Left ventricle myocardium inferior (tissue), 1 donor: ENCODE data around the gene ZNF425. TPM values are rescaled to one million over a fixed set of nuclear protein-coding genes. Genes with fewer than 3 reads are reported as not detected.
A peak's percentile ranks its signal among the peaks of the same experiment; 100 is the strongest.

Experiments used
- DNase-seq: peaks from one replicate; pipeline ENCODE4 v3.0.0-alpha.2; 2020
- H3K27ac ChIP-seq: fragments of 200-600 bp; replicated peaks from 2 replicates; pipeline ENCODE4 v1.8.0; 2021
- H3K27me3 ChIP-seq: fragments of 200-600 bp; 2 replicates; pipeline ENCODE4 v1.8.0; 2021; ENCODE audit warnings: low read depth
- H3K36me3 ChIP-seq: fragments of 200-600 bp; 2 replicates; pipeline ENCODE4 v1.8.0; 2021
- H3K4me1 ChIP-seq: fragments of 200-600 bp; 2 replicates; pipeline ENCODE4 v1.8.0; 2021
- H3K4me3 ChIP-seq: fragments of 200-600 bp; 2 replicates; pipeline ENCODE4 v1.8.0; 2021; ENCODE audit warnings: mild to moderate bottlenecking, moderate library complexity
- H3K9me3 ChIP-seq: fragments of 200-600 bp; replicated peaks from 2 replicates; pipeline ENCODE4 v1.8.0; 2021
- intact Hi-C: fragments of 100-400 bp; cut with micrococcal nuclease; formaldehyde crosslinking; loops from one replicate; pipeline ENCODE4 v1.11.0; 2022
- total RNA-seq: library from RNA; stranded (reverse); fragmentation: NEBNext Ultra II Directional; extraction: Animal tissue kit (Norgen Biotek cat#: 25700); gene quantifications from one replicate; pipeline ENCODE4 v1.2.1, GENCODE V29; 2021
- TF ChIP-seq, protein P1 (sequence below): fragments of 200-600 bp; IDR thresholded peaks from 2 replicates; pipeline ENCODE4 v1.8.0; 2021; ENCODE audit warnings: antibody characterized with exemption, mild to moderate bottlenecking, borderline replicate concordance
- donor health status: DM: no; HTN: yes; CAD: no; lungs with severe emphysema.

Gene ZNF425
- total RNA-seq, 1 donor from 2014 or later, result 0.58 TPM

GRCh38 chr7:149153346-149153745, 27.2 kb upstream of the ZNF425 start:
- H3K9me3 ChIP-seq, result no peaks in the 10 kb centered on the region
- no peak for DNase-seq
- H3K27ac ChIP-seq, result no peak overlapping the region
- H3K4me3 ChIP-seq, result no peak overlapping the region
- H3K36me3 ChIP-seq, result peaks cover 25% of the 10 kb centered on the region
- peaks cover 21% of the 10 kb centered on the region for H3K4me1 ChIP-seq
- intact Hi-C loops, result no loop called here
- TF ChIP-seq, protein P1, sequence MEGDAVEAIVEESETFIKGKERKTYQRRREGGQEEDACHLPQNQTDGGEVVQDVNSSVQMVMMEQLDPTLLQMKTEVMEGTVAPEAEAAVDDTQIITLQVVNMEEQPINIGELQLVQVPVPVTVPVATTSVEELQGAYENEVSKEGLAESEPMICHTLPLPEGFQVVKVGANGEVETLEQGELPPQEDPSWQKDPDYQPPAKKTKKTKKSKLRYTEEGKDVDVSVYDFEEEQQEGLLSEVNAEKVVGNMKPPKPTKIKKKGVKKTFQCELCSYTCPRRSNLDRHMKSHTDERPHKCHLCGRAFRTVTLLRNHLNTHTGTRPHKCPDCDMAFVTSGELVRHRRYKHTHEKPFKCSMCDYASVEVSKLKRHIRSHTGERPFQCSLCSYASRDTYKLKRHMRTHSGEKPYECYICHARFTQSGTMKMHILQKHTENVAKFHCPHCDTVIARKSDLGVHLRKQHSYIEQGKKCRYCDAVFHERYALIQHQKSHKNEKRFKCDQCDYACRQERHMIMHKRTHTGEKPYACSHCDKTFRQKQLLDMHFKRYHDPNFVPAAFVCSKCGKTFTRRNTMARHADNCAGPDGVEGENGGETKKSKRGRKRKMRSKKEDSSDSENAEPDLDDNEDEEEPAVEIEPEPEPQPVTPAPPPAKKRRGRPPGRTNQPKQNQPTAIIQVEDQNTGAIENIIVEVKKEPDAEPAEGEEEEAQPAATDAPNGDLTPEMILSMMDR, result no peak
- H3K27me3 ChIP-seq, result no peaks in the 10 kb centered on the region

DNA sequence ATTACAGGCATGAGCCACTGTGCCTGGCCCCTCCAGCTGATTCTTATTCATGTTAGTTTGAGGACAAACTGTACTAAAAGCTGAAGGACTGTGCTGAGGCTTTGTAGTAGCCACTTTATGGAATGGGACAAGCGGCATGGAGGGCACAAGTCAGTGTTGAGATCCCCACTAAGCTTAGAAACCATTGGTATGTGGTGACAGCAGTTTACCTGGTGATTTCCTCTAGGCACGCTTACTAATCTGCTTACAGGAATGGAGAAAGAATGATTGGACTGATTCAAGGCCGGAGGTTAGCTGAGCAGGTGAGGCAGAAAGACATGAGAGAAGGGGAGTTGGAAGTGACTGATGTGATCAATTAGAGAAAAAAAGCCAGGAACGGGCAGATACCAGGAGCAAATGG, 24.9 kb upstream of the ZNF425 start:
- H3K27me3 ChIP-seq, result no peaks in the 10 kb centered on the region
- H3K9me3 ChIP-seq, result no peaks in the 10 kb centered on the region
- H3K4me1 ChIP-seq, result peaks cover 39% of the 10 kb centered on the region
- intact Hi-C loops, result no loop called here
- H3K27ac ChIP-seq, result no peak overlapping the region
- H3K36me3 ChIP-seq, result peaks cover 23% of the 10 kb centered on the region
- TF ChIP-seq, protein P1, result no peak
- no peak overlapping the region for H3K4me3 ChIP-seq
- DNase-seq, result no peak

GRCh38 chr7:149147752-149148653, 21.9 kb upstream of the ZNF425 start:
- TF ChIP-seq, protein P1, result no peak
- H3K27ac ChIP-seq, result peak overlapping the region; percentile 94
- H3K4me3 ChIP-seq, result peak overlapping the region; percentile 84
- intact Hi-C loops, result no loop called here
- H3K9me3 ChIP-seq, result no peaks in the 10 kb centered on the region
- peak; percentile 57 for DNase-seq
- H3K4me1 ChIP-seq, result peaks cover 31% of the 10 kb centered on the region
- no peaks in the 10 kb centered on the region for H3K27me3 ChIP-seq
- no peaks in the 10 kb centered on the region for H3K36me3 ChIP-seq

DNA sequence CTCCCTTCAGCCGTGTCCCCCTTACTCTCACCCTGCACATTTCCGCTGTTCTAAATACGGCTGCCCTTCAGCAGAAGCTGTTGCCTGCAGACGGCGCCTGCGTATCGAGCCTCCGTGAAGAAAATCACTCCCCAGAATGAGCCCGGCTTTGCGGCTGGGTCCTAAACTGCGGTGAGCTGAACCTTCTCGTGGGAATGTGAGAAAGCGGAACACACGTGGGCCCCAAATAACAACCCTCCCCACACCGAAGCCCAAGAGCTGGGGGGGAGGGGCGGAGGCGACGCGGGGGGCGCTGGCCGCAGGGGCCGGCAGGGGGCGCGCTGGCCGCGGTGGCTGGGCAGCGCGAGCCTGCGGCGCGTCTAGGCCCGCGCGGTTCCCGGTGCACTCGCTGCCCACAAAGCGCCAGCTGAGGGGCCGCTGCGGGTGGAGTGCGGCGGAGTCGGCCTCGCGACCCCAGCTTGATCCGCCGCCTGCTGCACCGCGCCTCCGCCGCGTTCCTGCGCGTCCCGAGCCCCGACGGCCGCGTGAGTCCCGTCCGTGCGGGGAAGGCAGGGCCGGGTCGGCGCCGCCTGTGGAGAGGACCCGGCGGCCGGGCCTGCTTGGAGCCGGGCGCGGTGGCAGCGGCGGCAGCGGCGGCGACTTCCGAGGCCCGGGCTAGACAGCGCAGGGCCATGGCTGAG, 21.1 kb upstream of the ZNF425 start, which contains the start of gene ZNF398:
ZNF398 (plus strand) TSS at position 382 of the 680 bp plus-strand sequence; CDS start at position 672, 290 bp downstream.
- intact Hi-C loops, result no loop called here
- H3K27me3 ChIP-seq, result no peaks in the 10 kb centered on the region

More for the DNA sequence above, 21.1 kb upstream of the ZNF425 start, which contains the start of gene ZNF398:
- Histone ChIP-seq H3K9me3 (no peaks in the 10 kb centered on the region), H3K4me3 (peak within 1 kb of the TSS; percentile 84), H3K27ac (peak within 1 kb of the TSS; percentile 94), H3K36me3 (no peaks in the 10 kb centered on the region), H3K4me1 (peaks cover 31% of the 10 kb centered on the region)
- DNase-seq, result peak; percentile 77
- TF ChIP-seq, protein P1, result peak; percentile 93
